ENCODE measurements around the gene ZCCHC3. TPM values are rescaled to one million over a fixed set of nuclear protein-coding genes. Genes with fewer than 3 reads are reported as not detected.

The ZCCHC3 gene
- total and polyA plus RNA-seq, 4 donors = 10.4 to 27.8 (median 13.6) TPM

- H3K27me3 ChIP-seq (ENCODE audit: control insufficient read depth in 3 of 3, insufficient read depth in 3 of 3, low read length in 2 of 3) = no peaks in the 10 kb centered on the region
- H3K27ac ChIP-seq (ENCODE audit: low read depth in 1 of 2, low read length in 1 of 2) = no peak within 1 kb of the TSS
- no peaks in the 10 kb centered on the region for H3K36me3 ChIP-seq (ENCODE audit: control insufficient read depth in 4 of 4, insufficient read depth in 4 of 4, low read length in 4 of 4)
- WGBS, 2 donors = 73 to 86% methylated on average over 7 of the region's 7 CpGs
- no peak within 1 kb of the TSS for H3K4me3 ChIP-seq
- no peak for TF ChIP-seq CTCF (IDR thresholded peaks at IDR 0.05; ENCODE audit: control extremely low read depth, extremely low read depth)
- ATAC-seq (ENCODE audit: insufficient read depth, low FRiP score) = no peak
- H3K9me3 ChIP-seq (ENCODE audit: control insufficient read depth in 4 of 4, insufficient read depth in 3 of 4, low read length in 3 of 4) = no peaks in the 10 kb centered on the region
- H3K4me1 ChIP-seq (ENCODE audit: control insufficient read depth in 5 of 5, insufficient read depth in 5 of 5, low read length in 5 of 5) = no peaks in the 10 kb centered on the region
- no peak for DNase-seq
- no peak within 1 kb of the TSS for H3K9ac ChIP-seq (ENCODE audit: insufficient read depth in 1 of 2, low read length in 2 of 2)
Measured at GRCh38 chr20:257419-257818, 40.0 kb upstream of the ZCCHC3 start, which contains the start of gene DEFB132. Gene DEFB132 (plus strand): TSS chr20:257724. CDS start chr20:257779, 55 bp downstream.

- DNase-seq = no peak
- no peak for TF ChIP-seq CTCF (IDR thresholded peaks at IDR 0.05; ENCODE audit: control extremely low read depth, extremely low read depth)
- no peak overlapping the region for H3K9ac ChIP-seq (ENCODE audit: insufficient read depth in 1 of 2, low read length in 2 of 2)
- H3K27me3 ChIP-seq (ENCODE audit: control insufficient read depth in 3 of 3, insufficient read depth in 3 of 3, low read length in 2 of 3) = no peaks in the 10 kb centered on the region
- no peak overlapping the region for H3K27ac ChIP-seq (ENCODE audit: low read depth in 1 of 2, low read length in 1 of 2)
- H3K4me1 ChIP-seq (ENCODE audit: control insufficient read depth in 5 of 5, insufficient read depth in 5 of 5, low read length in 5 of 5) = no peaks in the 10 kb centered on the region
- H3K9me3 ChIP-seq (ENCODE audit: control insufficient read depth in 4 of 4, insufficient read depth in 3 of 4, low read length in 3 of 4) = no peaks in the 10 kb centered on the region
- no peaks in the 10 kb centered on the region for H3K36me3 ChIP-seq (ENCODE audit: control insufficient read depth in 4 of 4, insufficient read depth in 4 of 4, low read length in 4 of 4)
- no peak overlapping the region for H3K4me3 ChIP-seq
- no peak for ATAC-seq (ENCODE audit: insufficient read depth, low FRiP score)
- 43 to 72% methylated on average over 4 of the region's 4 CpGs for WGBS, 2 donors
Measured at GRCh38 chr20:258269-258858, 39.0 kb upstream of the ZCCHC3 start.

GRCh38 chr20:258963-259362 lies 38.4 kb upstream of the ZCCHC3 start:
- H3K36me3 ChIP-seq (ENCODE audit: control insufficient read depth in 4 of 4, insufficient read depth in 4 of 4, low read length in 4 of 4) = no peaks in the 10 kb centered on the region
- DNase-seq (peak in 1 of 3 donors; percentile 38), ATAC-seq (ENCODE audit: insufficient read depth, low FRiP score) (no peak)
- H3K9me3 ChIP-seq (ENCODE audit: control insufficient read depth in 4 of 4, insufficient read depth in 3 of 4, low read length in 3 of 4) = no peaks in the 10 kb centered on the region
- H3K27me3 ChIP-seq (ENCODE audit: control insufficient read depth in 3 of 3, insufficient read depth in 3 of 3, low read length in 2 of 3) = no peaks in the 10 kb centered on the region
- TF ChIP-seq CTCF (IDR thresholded peaks at IDR 0.05; ENCODE audit: control extremely low read depth, extremely low read depth) = no peak
- no peak overlapping the region for H3K4me3 ChIP-seq
- WGBS, 2 donors = 41 to 48% methylated on average over 8 of the region's 8 CpGs
- no peak overlapping the region for H3K27ac ChIP-seq (ENCODE audit: low read depth in 1 of 2, low read length in 1 of 2)
- H3K9ac ChIP-seq (ENCODE audit: insufficient read depth in 1 of 2, low read length in 2 of 2) = no peak overlapping the region
- H3K4me1 ChIP-seq (ENCODE audit: control insufficient read depth in 5 of 5, insufficient read depth in 5 of 5, low read length in 5 of 5) = no peaks in the 10 kb centered on the region

GRCh38 chr20:259981-260380 lies 37.4 kb upstream of the ZCCHC3 start:
- 68 to 72% methylated on average over 2 of the region's 2 CpGs for WGBS, 2 donors

More at GRCh38 chr20:259981-260380, 37.4 kb upstream of the ZCCHC3 start:
- Histone ChIP-seq H3K4me3 (no peak overlapping the region), H3K4me1 (ENCODE audit: control insufficient read depth in 5 of 5, insufficient read depth in 5 of 5, low read length in 5 of 5) (no peaks in the 10 kb centered on the region), H3K27ac (ENCODE audit: low read depth in 1 of 2, low read length in 1 of 2) (no peak overlapping the region), H3K9me3 (ENCODE audit: control insufficient read depth in 4 of 4, insufficient read depth in 3 of 4, low read length in 3 of 4) (no peaks in the 10 kb centered on the region), H3K27me3 (ENCODE audit: control insufficient read depth in 3 of 3, insufficient read depth in 3 of 3, low read length in 2 of 3) (no peaks in the 10 kb centered on the region), H3K36me3 (ENCODE audit: control insufficient read depth in 4 of 4, insufficient read depth in 4 of 4, low read length in 4 of 4) (no peaks in the 10 kb centered on the region), H3K9ac (ENCODE audit: insufficient read depth in 1 of 2, low read length in 2 of 2) (no peak overlapping the region)
- ATAC-seq (ENCODE audit: insufficient read depth, low FRiP score) (no peak), DNase-seq (no peak)
- TF ChIP-seq CTCF (IDR thresholded peaks at IDR 0.05; ENCODE audit: control extremely low read depth, extremely low read depth) = no peak
